Neural progenitor cell (in vitro differentiated cells): ENCODE data around the gene SASS6.

Source experiments
- EZH2 ChIP-seq: fragments of 200-600 bp; sonication (generic); IDR thresholded peaks from 2 replicates; pipeline ENCODE4 v1.6.1; 2017; ENCODE audit warnings: antibody characterized with exemption, mild to moderate bottlenecking, moderate library complexity
- TF ChIP-seq, protein P1 (sequence below): fragments of 200-600 bp; sonication (generic); IDR thresholded peaks from 2 replicates; pipeline ENCODE4 v1.5.1; 2017; ENCODE audit warnings: antibody characterized with exemption, mild to moderate bottlenecking

DNA sequence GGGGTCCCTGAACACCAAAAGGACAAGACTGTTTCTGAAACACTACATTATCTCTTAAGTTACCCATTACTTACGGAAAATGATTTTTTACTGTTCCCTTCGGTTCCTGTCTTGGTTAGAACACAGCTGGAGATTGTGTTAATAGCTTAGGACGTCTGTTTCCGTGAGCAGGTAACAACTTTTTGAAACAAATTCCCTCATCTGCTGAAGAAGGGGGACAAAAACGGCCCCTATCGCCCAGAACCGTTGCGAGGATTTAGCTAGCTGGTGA lies 95.1 kb downstream of the SASS6 start:
- TF ChIP-seq, protein P1, sequence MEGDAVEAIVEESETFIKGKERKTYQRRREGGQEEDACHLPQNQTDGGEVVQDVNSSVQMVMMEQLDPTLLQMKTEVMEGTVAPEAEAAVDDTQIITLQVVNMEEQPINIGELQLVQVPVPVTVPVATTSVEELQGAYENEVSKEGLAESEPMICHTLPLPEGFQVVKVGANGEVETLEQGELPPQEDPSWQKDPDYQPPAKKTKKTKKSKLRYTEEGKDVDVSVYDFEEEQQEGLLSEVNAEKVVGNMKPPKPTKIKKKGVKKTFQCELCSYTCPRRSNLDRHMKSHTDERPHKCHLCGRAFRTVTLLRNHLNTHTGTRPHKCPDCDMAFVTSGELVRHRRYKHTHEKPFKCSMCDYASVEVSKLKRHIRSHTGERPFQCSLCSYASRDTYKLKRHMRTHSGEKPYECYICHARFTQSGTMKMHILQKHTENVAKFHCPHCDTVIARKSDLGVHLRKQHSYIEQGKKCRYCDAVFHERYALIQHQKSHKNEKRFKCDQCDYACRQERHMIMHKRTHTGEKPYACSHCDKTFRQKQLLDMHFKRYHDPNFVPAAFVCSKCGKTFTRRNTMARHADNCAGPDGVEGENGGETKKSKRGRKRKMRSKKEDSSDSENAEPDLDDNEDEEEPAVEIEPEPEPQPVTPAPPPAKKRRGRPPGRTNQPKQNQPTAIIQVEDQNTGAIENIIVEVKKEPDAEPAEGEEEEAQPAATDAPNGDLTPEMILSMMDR: no peak
- no peak for TF ChIP-seq EZH2
